Activated T-helper 1 cell treated with anti-CD3 and anti-CD28 coated beads, Interleukin-12 subunit alpha, Interleukin-12 subunit beta, Interleukin-2, Interleukin-4 antibody, amounts not matched to agents 30 ng/mL and 10 ng/mL and 1 ng/mL, durations not matched to agents 14 hours and 24 hours and 36 hours (primary cell): Measurements from ENCODE around the gene CHST11. TPM values are rescaled to one million over a fixed set of nuclear protein-coding genes. Genes with fewer than 3 reads are reported as not detected.
A peak's percentile ranks its signal among the peaks of the same experiment; 100 is the strongest.

Source experiments
- DNase-seq: peaks from one replicate; pipeline ENCODE4 v3.0.0; 2021; ENCODE audit warnings: low spot score
- H3K27ac Mint-ChIP-seq: one replicate; pipeline ENCODE4 v1.8.0; 2021; ENCODE audit warnings: mild to moderate bottlenecking, mixed read lengths
- H3K27me3 Mint-ChIP-seq: one replicate; pipeline ENCODE4 v1.8.0; 2022; ENCODE audit warnings: mild to moderate bottlenecking, moderate library complexity, mixed read lengths; ENCODE audit not compliant: insufficient read depth
- H3K36me3 Mint-ChIP-seq: one replicate; pipeline ENCODE4 v1.8.0; 2021; ENCODE audit warnings: low read depth, mixed read lengths
- H3K4me1 Mint-ChIP-seq: one replicate; pipeline ENCODE4 v1.8.0; 2021; ENCODE audit warnings: low read depth, mixed read lengths
- H3K4me3 Mint-ChIP-seq: one replicate; pipeline ENCODE4 v1.8.0; 2021; ENCODE audit warnings: mild to moderate bottlenecking, moderate library complexity, mixed read lengths
- H3K9me3 Mint-ChIP-seq: one replicate; pipeline ENCODE4 v1.8.0; 2021; ENCODE audit warnings: mixed read lengths
- intact Hi-C: fragments of 100-400 bp; cut with micrococcal nuclease; formaldehyde crosslinking; loops from one replicate; pipeline ENCODE4 v1.15.1; 2024
- total RNA-seq: library from RNA; stranded (reverse); gene quantifications from 2 replicates; pipeline ENCODE4 v1.2.3, GENCODE V29; 2022

CHST11 gene
- total RNA-seq, 1 donor from 2014 or later, result 70.7 TPM

DNA sequence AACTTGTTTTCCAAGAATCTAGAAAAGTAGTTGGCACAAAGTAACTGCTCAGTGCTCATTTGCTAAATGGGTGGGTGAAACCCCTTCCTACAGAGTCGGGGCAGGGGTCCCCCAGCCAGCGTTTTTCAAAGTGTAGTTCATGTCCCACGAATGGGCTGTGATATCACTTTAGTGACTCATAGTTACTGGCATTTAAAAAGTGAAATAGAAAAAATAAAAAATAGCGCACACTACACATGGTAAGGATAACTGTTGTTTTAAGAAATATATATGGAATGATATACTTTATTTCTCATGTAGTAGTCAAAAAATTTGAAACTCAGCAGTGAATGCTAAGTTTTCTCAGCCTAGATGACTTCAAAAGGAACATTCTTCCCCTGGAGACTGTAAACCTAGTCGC, 250.4 kb downstream of the CHST11 start:
- no peaks in the 10 kb centered on the region for H3K9me3 Mint-ChIP-seq
- peaks cover 58% of the 10 kb centered on the region for H3K4me1 Mint-ChIP-seq
- no peaks in the 10 kb centered on the region for H3K27me3 Mint-ChIP-seq
- no peak overlapping the region for H3K4me3 Mint-ChIP-seq
- no peak overlapping the region for H3K27ac Mint-ChIP-seq
- intact Hi-C loops, result no loop called here
- H3K36me3 Mint-ChIP-seq, result peaks cover 17% of the 10 kb centered on the region
- no peak for DNase-seq

DNA sequence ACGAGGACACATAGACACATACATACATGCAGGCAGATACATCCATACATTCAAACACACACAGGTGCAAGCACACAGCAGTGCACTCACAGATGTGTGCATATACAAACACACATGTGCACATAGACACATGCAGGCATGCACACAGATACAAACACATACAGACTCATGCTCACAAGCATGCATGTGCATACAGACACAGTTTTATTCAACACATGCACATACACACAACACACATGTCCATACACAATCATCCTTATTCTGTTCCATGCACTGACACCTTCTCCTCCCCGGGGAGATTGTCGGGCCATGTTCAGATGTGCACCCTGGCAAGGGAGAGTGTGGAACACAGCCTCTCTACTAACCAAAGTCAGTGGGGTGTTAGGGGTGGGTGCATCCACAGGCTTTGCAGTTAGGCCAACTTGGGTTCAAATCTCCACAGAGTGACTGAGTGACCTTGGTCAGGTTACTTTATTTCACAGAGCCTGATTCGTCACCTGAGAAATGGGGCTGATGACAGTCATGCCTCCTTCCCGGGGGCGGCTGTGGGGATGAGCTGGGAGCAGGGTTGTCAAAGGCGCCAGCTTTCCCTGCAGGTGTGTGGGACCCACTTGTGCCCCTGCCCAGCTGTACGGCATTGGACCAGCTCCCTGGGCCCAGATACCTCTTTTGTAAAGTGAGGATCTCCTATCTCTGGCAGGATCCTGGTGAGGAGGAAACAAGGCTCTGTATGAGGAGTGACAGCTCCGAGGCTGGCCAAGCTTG, 251.2 kb downstream of the CHST11 start:
- intact Hi-C loops, result no loop called here
- no peak for DNase-seq
- Mint-ChIP-seq H3K4me1 (peaks cover 58% of the 10 kb centered on the region), H3K27ac (peak overlapping the region; percentile 28), H3K4me3 (no peak overlapping the region), H3K27me3 (no peaks in the 10 kb centered on the region), H3K9me3 (no peaks in the 10 kb centered on the region), H3K36me3 (peaks cover 16% of the 10 kb centered on the region)

DNA sequence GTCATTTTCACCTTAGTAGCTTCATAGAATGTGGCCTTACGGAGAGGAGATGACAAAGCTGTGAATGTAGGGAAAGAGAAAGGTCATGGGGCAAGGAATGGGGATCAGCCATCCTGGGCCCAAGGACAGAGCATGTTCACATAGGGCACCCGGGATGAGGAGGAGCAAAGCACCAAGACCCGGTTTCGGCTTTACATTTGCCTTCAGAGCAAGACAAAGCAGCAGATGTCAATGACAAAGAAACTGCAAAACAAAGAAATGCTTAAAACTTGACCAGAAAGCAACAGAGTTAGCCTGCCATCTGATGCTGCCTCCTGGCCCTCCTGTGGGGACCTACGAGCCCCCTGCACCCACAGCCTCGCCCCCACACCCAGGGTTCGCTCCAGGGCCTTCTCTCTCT, 252.1 kb downstream of the CHST11 start:
- peaks cover 51% of the 10 kb centered on the region for H3K4me1 Mint-ChIP-seq

DNA sequence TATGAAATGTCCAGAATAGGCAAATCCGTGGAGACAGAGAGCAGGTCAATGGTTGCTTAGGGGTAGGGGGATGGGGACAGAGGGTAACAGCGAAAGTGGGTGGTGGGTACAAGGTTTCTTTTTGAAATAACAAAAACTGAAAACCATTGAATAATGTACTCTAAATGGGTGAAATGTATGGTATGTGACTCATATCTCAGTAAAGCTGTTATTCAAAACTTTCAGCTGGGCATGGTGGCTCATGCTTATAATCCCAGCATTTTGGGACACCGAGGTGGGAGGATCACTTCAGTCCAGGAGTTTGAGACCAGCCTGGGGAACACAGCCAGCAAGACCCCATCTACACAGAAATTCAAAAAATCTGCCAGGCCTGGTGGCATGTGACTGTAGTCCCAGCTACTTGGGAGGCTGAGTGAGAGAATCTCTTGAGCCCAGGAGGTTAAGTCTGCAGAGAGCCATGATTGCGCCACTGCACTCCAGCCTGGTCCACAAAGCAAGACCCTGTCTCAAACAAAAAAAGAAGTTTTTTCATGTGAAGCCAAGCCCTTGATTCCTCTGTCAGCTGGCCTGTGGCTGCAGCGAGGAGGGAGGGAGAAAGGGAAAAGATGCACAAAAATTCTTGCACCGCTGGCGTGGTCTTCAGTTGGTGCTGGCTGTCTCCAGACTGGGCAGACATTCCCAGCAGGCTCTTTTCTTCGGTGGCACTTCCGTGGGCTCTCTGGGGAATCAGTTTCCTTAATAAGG, 253.1 kb downstream of the CHST11 start:
- H3K27me3 Mint-ChIP-seq, result no peaks in the 10 kb centered on the region
- DNase-seq, result no peak
- peak overlapping the region; percentile 34 for H3K27ac Mint-ChIP-seq
- no peak overlapping the region for H3K4me3 Mint-ChIP-seq
- H3K36me3 Mint-ChIP-seq, result peaks cover 9% of the 10 kb centered on the region
- peaks cover 58% of the 10 kb centered on the region for H3K4me1 Mint-ChIP-seq
- intact Hi-C loops, result no loop called here
- H3K9me3 Mint-ChIP-seq, result no peaks in the 10 kb centered on the region

More for the DNA sequence above, 252.1 kb downstream of the CHST11 start:
- H3K27ac Mint-ChIP-seq, result peak overlapping the region; percentile 61
- no peaks in the 10 kb centered on the region for H3K27me3 Mint-ChIP-seq
- no peaks in the 10 kb centered on the region for H3K9me3 Mint-ChIP-seq
- DNase-seq, result no peak
- intact Hi-C loops, result no loop called here
- H3K4me3 Mint-ChIP-seq, result no peak overlapping the region
- peaks cover 9% of the 10 kb centered on the region for H3K36me3 Mint-ChIP-seq

DNA sequence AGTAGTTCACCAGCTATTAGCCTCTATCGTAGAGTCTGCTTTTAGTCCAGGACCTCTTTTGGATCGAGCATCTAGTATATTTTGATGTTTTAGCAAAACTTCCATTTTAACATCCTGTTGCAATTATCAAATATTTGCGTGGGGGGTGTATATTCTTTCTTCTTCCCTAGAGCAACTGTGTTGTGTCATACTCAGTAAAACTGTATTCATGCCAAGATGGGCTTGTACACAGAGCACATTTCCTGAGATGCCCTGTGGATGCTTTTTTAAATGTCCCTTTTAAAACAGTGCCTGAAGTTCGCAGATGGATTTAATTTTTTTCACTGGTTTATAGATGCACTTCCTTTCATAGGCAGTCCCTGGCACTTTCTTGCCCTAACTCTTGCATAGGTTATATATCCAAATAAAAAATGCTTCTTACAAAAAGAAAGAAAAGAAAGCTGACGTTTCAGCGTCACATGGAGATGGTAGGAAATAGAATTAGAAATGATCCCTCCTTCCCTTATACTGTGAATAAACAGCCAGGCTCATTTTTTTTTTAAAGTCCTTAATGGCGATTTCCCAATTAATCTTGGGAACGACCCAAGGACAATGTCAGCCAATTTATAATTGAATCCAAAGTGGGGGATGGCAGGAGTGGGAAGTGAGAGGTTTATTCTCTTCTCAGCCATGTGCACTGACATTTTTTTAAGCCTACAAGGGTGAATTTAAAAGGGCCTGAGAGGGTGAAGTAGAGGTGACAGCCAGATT, 254.4 kb downstream of the CHST11 start:
- Mint-ChIP-seq H3K27ac (no peak overlapping the region), H3K4me1 (peaks cover 67% of the 10 kb centered on the region)

DNA sequence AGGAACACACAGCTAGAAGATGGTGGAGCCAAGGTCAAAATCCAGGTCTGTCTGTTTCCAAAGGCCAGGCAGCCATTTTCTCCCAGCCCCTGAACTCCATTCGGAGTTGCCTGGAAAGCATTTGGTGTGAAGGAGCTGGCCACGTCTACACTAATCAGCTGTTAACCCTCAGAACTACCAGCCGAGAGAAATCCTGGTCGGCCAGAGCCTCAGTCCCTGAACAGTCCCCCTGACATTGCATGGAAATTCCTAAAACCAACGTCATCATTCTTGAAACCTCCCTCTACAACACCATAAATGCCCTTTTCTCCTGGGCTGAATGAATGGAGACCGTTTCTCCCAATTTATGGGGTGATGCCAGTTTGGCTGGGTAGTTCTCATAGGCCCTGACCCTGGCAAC, 255.7 kb downstream of the CHST11 start:
- H3K4me1 Mint-ChIP-seq, result peaks cover 64% of the 10 kb centered on the region
- no peaks in the 10 kb centered on the region for H3K9me3 Mint-ChIP-seq
- no peak overlapping the region for H3K27ac Mint-ChIP-seq
- intact Hi-C loops, result no loop called here
- H3K36me3 Mint-ChIP-seq, result peaks cover 9% of the 10 kb centered on the region
- no peaks in the 10 kb centered on the region for H3K27me3 Mint-ChIP-seq
- no peak overlapping the region for H3K4me3 Mint-ChIP-seq
- no peak for DNase-seq

More for the DNA sequence above, 254.4 kb downstream of the CHST11 start:
- no peak overlapping the region for H3K4me3 Mint-ChIP-seq
- DNase-seq, result no peak
- H3K9me3 Mint-ChIP-seq, result no peaks in the 10 kb centered on the region
- intact Hi-C loops, result no loop called here
- H3K36me3 Mint-ChIP-seq, result peaks cover 9% of the 10 kb centered on the region
- no peaks in the 10 kb centered on the region for H3K27me3 Mint-ChIP-seq

DNA sequence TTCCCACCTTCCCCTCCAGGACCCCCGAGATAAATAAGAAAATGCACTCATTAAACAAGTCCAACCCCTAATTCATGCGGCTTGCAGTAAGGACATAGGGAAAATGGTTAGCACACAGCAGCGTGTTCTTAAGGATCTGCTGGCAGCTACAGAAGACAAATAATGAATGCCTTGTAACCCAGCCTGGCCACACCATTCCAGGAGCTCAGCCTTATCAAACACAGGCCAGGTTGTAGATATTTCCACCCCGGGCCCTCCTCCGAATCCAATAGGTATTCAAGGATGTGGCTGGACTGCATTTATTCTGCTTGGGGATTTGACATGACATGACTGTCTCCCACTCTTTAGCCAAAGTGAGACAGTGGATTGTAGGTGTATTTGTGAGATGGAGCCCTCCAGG, 256.2 kb downstream of the CHST11 start:
- no peaks in the 10 kb centered on the region for H3K27me3 Mint-ChIP-seq
- no peak overlapping the region for H3K4me3 Mint-ChIP-seq
- no peak overlapping the region for H3K27ac Mint-ChIP-seq
- no peaks in the 10 kb centered on the region for H3K9me3 Mint-ChIP-seq
- peaks cover 7% of the 10 kb centered on the region for H3K36me3 Mint-ChIP-seq
- intact Hi-C loops, result no loop called here
- H3K4me1 Mint-ChIP-seq, result peaks cover 59% of the 10 kb centered on the region
- no peak for DNase-seq

DNA sequence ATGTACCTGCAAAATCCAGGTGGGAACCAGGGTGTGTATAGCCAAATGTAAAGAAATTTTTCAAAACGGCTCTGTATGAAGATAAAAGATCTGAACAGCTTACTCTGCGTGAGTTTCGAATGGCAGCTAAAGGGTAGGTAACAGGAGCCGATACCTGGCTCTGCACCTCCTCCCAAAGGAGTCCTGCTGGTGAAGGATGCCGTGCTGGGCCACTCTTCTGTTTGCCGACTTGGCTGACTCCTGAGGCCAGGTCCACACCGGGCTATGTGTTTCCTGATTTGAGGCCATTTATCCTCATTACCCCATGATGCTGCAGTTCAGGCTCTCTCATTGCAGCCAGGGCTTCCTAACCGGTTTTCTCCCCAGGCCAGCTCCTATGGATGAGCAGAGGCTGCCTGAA, 256.7 kb downstream of the CHST11 start:
- Mint-ChIP-seq H3K9me3 (no peaks in the 10 kb centered on the region), H3K27ac (no peak overlapping the region), H3K27me3 (no peaks in the 10 kb centered on the region), H3K4me1 (peaks cover 59% of the 10 kb centered on the region), H3K4me3 (no peak overlapping the region), H3K36me3 (peaks cover 7% of the 10 kb centered on the region)
- intact Hi-C loops, result no loop called here
- DNase-seq, result no peak

DNA sequence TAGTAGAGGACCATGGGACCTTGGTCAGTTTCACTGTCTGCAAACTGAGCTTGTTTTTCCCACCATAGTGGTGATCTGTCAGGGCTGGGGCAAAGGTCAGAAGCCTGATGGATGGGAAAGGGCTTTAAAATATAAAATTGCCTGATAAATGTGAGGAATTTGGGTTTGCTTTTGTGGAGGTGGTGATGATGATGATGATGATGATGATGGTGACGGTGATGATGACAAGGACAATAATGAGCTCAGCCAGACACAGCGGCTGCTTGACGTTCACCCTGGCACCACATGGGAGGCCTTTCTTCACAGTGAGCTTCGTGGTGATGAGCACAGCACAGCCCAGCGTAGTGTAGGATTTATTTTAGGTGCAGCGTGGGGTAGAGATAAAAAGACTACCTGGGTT, 257.6 kb downstream of the CHST11 start:
- no peak for DNase-seq
- Mint-ChIP-seq H3K36me3 (peaks cover 6% of the 10 kb centered on the region), H3K27ac (peak overlapping the region; percentile 21), H3K9me3 (no peaks in the 10 kb centered on the region), H3K27me3 (no peaks in the 10 kb centered on the region), H3K4me1 (peaks cover 56% of the 10 kb centered on the region), H3K4me3 (no peak overlapping the region)
- intact Hi-C loops, result no loop called here

DNA sequence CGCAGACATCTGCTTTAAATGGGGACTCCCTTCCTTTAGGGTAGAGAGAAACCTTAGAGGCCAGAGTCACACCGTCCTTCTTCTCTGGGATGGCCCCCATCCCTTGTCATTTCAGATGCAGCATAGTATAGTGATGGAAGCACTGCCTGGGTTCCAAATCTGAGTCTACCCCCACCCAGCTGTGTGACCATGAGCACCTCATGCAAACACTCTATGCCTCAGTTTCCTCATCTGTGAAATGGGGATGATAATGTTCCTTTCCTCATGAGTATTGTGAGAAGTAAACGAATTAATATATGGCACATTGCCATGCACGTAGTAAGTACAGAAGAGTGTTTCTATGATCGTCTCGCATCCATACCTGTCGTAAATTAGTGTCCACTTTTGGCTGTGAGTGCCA, 259.4 kb downstream of the CHST11 start:
- Mint-ChIP-seq H3K36me3 (peaks cover 4% of the 10 kb centered on the region), H3K4me1 (peaks cover 58% of the 10 kb centered on the region), H3K4me3 (no peak overlapping the region), H3K27me3 (no peaks in the 10 kb centered on the region), H3K9me3 (no peaks in the 10 kb centered on the region), H3K27ac (no peak overlapping the region)
- intact Hi-C loops, result no loop called here
- DNase-seq, result no peak

DNA sequence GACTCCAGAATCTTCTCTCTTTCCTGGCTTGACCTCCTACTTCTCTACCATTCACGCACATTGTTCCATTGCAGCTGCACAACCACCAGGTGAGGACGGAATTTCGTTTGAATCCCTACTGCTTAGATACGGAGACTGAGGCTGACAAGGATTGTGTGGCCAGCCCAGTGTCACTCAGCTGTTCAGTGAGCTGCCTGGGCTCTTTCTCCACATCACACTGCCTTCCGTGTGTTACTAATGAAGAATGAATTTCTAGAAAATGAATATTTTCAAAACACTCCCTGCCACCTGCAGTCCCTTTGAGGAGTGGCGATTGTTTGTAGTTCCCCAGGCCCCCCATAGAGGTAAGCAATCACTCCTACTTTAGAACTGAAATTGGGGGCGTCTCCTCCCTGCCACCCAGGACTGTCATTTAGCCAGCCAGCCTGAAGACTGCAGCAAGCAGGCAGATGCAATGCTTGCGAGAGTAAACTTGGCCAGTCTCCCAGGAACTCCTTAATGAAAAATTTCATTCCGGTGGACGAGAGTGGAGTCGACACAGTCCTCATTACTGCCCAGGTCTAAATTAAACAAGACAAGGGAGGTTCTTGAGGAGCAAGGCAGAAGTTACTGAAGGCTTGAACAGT, 261.7 kb downstream of the CHST11 start:
- Mint-ChIP-seq H3K27me3 (no peaks in the 10 kb centered on the region), H3K36me3 (no peaks in the 10 kb centered on the region), H3K27ac (peak overlapping the region; percentile 25), H3K4me1 (peaks cover 76% of the 10 kb centered on the region), H3K4me3 (no peak overlapping the region), H3K9me3 (no peaks in the 10 kb centered on the region)
- no peak for DNase-seq
- intact Hi-C loops, result no loop called here

DNA sequence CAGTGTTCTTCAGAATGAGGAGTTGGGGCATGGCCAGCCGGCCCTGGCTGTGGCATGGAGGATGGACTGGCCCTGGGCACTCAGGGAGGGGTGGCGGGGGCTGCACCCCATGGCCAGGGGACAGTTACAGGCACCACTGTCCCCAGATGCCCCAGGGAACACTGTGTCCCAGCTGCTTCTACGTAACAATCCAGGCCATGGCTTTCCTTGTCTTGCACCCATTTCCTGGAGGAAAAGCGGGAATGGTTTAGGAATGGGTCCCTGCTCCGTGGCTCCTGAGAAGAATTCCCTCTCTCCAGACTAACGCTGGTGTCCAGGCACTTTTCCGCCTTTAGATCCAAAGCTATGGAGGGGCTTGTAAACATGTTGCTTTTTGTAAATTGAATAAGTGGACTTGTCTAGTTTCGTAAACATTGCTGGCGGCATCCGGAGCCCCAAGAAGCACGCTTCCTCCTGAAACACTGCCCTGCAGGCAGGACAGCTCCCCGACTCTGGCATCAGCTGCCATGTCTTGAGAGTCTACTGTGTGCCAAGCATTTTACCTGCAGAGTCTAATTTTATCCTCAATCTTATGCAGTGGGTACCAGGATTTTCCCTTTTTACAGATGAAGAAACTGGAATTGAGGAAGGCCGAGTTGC, 263.1 kb downstream of the CHST11 start:
- H3K27me3 Mint-ChIP-seq, result no peaks in the 10 kb centered on the region
- H3K27ac Mint-ChIP-seq, result peak overlapping the region; percentile 94
- intact Hi-C loops, result loop anchor here (1.0 to 5.0 kb wide), 9 partner anchors 21 to 267 kb away; partner anchors contain the start of genes CHST11 and NOPCHAP1
- peak overlapping the region; percentile 81 for H3K4me3 Mint-ChIP-seq
- H3K9me3 Mint-ChIP-seq, result no peaks in the 10 kb centered on the region
- no peak for DNase-seq
- peaks cover 74% of the 10 kb centered on the region for H3K4me1 Mint-ChIP-seq
- no peaks in the 10 kb centered on the region for H3K36me3 Mint-ChIP-seq
